IMR-90 (cell line): ENCODE results near the gene EDC4. TPM values are rescaled to one million over a fixed set of nuclear protein-coding genes. Genes with fewer than 3 reads are reported as not detected.
A peak's percentile ranks its signal among the peaks of the same experiment; 100 is the strongest.

Experiments
- ATAC-seq: fragments of 200-7000 bp; cut with Tn5 transposase; 2 replicates; pipeline ENCODE4 v1.9.1; 2020; ENCODE audit warnings: low read depth, mild to moderate bottlenecking, moderate library complexity
- BruUV-seq: library from RNA; stranded (reverse); fragments of 400-500 nt; replicated peaks from 2 replicates; lab custom pipeline; 2021; lab: Mats Ljungman, UMichigan
- CTCF ChIA-PET: fragments of 300-600 bp; formaldehyde crosslinking; extraction: SDS; loops from one replicate; lab custom pipeline; 2021; ENCODE audit warnings: antibody characterized with exemption; lab: Yijun Ruan, JAX
- POLR2A ChIA-PET: fragments of 300-600 bp; sonication (Branson Sonifier 250); formaldehyde crosslinking; loops from one replicate; lab custom pipeline; 2022; ENCODE audit warnings: antibody characterized with exemption; ENCODE audit not compliant: unreplicated experiment; lab: Charles Lee
- DNase-seq: peaks from one replicate; pipeline ENCODE4 v3.0.0; 2013
- H2AFZ ChIP-seq: replicated peaks from 2 replicates; pipeline ENCODE3; 2013; ENCODE audit warnings: low read length, mild to moderate bottlenecking; ENCODE audit not compliant: poor library complexity
- H2AK5ac ChIP-seq: 2 replicates; pipeline ENCODE4 v1.6.1; 2013; ENCODE audit warnings: low read depth, low read length, inconsistent platforms
- H2AK9ac ChIP-seq: replicated peaks from 2 replicates; pipeline ENCODE3; 2013; ENCODE audit warnings: mild to moderate bottlenecking, low read depth, low read length, moderate library complexity; ENCODE audit not compliant: poor library complexity
- H2BK120ac ChIP-seq: 2 replicates; pipeline ENCODE4 v1.6.1; 2013; ENCODE audit warnings: low read depth, low read length, inconsistent platforms
- H2BK15ac ChIP-seq: 3 replicates; pipeline ENCODE4 v1.6.1; 2013; ENCODE audit warnings: low read depth, low read length, inconsistent platforms
- H2BK20ac ChIP-seq: 2 replicates; pipeline ENCODE4 v1.6.1; 2013; ENCODE audit warnings: low read depth, mild to moderate bottlenecking, inconsistent platforms, low read length, moderate library complexity
- H2BK5ac ChIP-seq: 2 replicates; pipeline ENCODE4 v1.6.1; 2013; ENCODE audit warnings: mild to moderate bottlenecking, low read depth, low read length, inconsistent platforms; ENCODE audit not compliant: poor library complexity, severe bottlenecking
- H3K14ac ChIP-seq: replicated peaks from 2 replicates; pipeline ENCODE4 v1.6.1; 2013; ENCODE audit warnings: low read depth, low read length, inconsistent platforms
- H3K18ac ChIP-seq: 2 replicates; pipeline ENCODE4 v1.6.1; 2013; ENCODE audit warnings: low read depth, low read length, control low read depth
- H3K23ac ChIP-seq: 2 replicates; pipeline ENCODE4 v1.6.1; 2013; ENCODE audit warnings: low read depth, low read length, inconsistent platforms
- H3K27ac ChIP-seq: 2 replicates; pipeline ENCODE4 v1.5.1; 2013; ENCODE audit warnings: mild to moderate bottlenecking, control low read depth, low read length; ENCODE audit not compliant: insufficient read depth
- H3K27me3 ChIP-seq: 2 replicates; pipeline ENCODE4 v1.6.1; 2013; ENCODE audit warnings: low read length; ENCODE audit not compliant: control insufficient read depth, insufficient read depth
- H3K36me3 ChIP-seq: 2 replicates; pipeline ENCODE4 v1.6.1; 2013; ENCODE audit warnings: low read length, mixed read lengths; ENCODE audit not compliant: control insufficient read depth, insufficient read depth
- H3K4ac ChIP-seq: 2 replicates; pipeline ENCODE4 v1.6.1; 2013; ENCODE audit warnings: low read depth, low read length, inconsistent platforms
- H3K4me1 ChIP-seq: 2 replicates; pipeline ENCODE4 v1.6.1; 2013; ENCODE audit warnings: low read length, mixed read lengths; ENCODE audit not compliant: control insufficient read depth, insufficient read depth
- H3K4me2 ChIP-seq: 2 replicates; pipeline ENCODE4 v1.6.1; 2013; ENCODE audit warnings: low read depth, mild to moderate bottlenecking, control low read depth, low read length, moderate library complexity
- H3K4me3 ChIP-seq: 2 replicates; pipeline ENCODE4 v1.5.1; 2013; ENCODE audit warnings: low read depth, mild to moderate bottlenecking, control low read depth, low read length, moderate library complexity; ENCODE audit not compliant: insufficient read depth
- H3K56ac ChIP-seq: 2 replicates; pipeline ENCODE4 v1.6.1; 2013; ENCODE audit warnings: low read length, inconsistent platforms; ENCODE audit not compliant: insufficient read depth; ENCODE audit errors: extremely low read depth
- H3K79me1 ChIP-seq, 2 experiments: 2 replicates each; pipeline ENCODE4 v1.6.1; 2013; ENCODE audit warnings: low read length in 2 of 2, inconsistent platforms in 1 of 2, low read depth in 1 of 2
- H3K9ac ChIP-seq: 2 replicates; pipeline ENCODE4 v1.6.1; 2013; ENCODE audit warnings: low read depth, low read length, control low read depth
- H3K9me1 ChIP-seq: 2 replicates; pipeline ENCODE4 v1.6.1; 2013; ENCODE audit warnings: low read length, inconsistent platforms; ENCODE audit not compliant: insufficient read depth
- H3K9me3 ChIP-seq: 2 replicates; pipeline ENCODE4 v1.6.1; 2013; ENCODE audit warnings: low read length; ENCODE audit not compliant: control insufficient read depth, insufficient read depth
- H4K20me1 ChIP-seq: 2 replicates; pipeline ENCODE4 v1.6.1; 2013; ENCODE audit warnings: low read length, inconsistent platforms; ENCODE audit not compliant: insufficient read depth
- H4K5ac ChIP-seq: 2 replicates; pipeline ENCODE4 v1.6.1; 2013; ENCODE audit warnings: mild to moderate bottlenecking, low read depth, low read length, control low read depth
- H4K8ac ChIP-seq, 2 experiments: 2 replicates each; pipeline ENCODE4 v1.6.1; 2013; ENCODE audit warnings: low read depth in 2 of 2, low read length in 2 of 2, control low read depth in 1 of 2, inconsistent platforms in 1 of 2
- H4K91ac ChIP-seq: 2 replicates; pipeline ENCODE4 v1.6.1; 2013; ENCODE audit warnings: low read depth, low read length, inconsistent platforms; ENCODE audit not compliant: insufficient read depth
- BHLHE40 ChIP-seq: fragments of 150-350 bp; IDR thresholded peaks from 2 replicates; pipeline ENCODE4 v1.6.1; 2016; ENCODE audit warnings: mild to moderate bottlenecking, low read depth, low read length
- CEBPB ChIP-seq: IDR thresholded peaks from 2 replicates; pipeline ENCODE4 v1.6.1; 2012; ENCODE audit warnings: low read depth, low read length, improper control_type of control experiment
- CTCF ChIP-seq: conservative IDR thresholded peaks from 2 replicates; pipeline ENCODE4 v1.5.1; 2012; ENCODE audit warnings: mild to moderate bottlenecking, low read depth, low read length, improper control_type of control experiment
- FOS ChIP-seq: fragments of 150-350 bp; IDR thresholded peaks from 2 replicates; pipeline ENCODE4 v1.6.1; 2016; ENCODE audit warnings: low read depth, low read length
- MAFK ChIP-seq: IDR thresholded peaks from 2 replicates; pipeline ENCODE4 v1.6.1; 2012; ENCODE audit warnings: low read depth, low read length, improper control_type of control experiment
- MAZ ChIP-seq: IDR thresholded peaks from 2 replicates; pipeline ENCODE4 v1.6.1; 2012; ENCODE audit warnings: low read depth, mild to moderate bottlenecking, low read length, improper control_type of control experiment, moderate library complexity, borderline replicate concordance
- MXI1 ChIP-seq: IDR thresholded peaks from 2 replicates; pipeline ENCODE4 v1.6.1; 2012; ENCODE audit warnings: low read depth, mild to moderate bottlenecking, low read length, moderate library complexity, borderline replicate concordance
- NFE2L2 ChIP-seq: fragments of 150-350 bp; IDR thresholded peaks from 2 replicates; pipeline ENCODE4 v1.6.1; 2016; ENCODE audit warnings: low read depth, mild to moderate bottlenecking, low read length
- POLR2A ChIP-seq: IDR thresholded peaks from 2 replicates; pipeline ENCODE4 v1.6.1; 2012; ENCODE audit warnings: mild to moderate bottlenecking, low read depth, low read length
- RFX5 ChIP-seq: IDR thresholded peaks from 2 replicates; pipeline ENCODE4 v1.8.0; 2012; ENCODE audit warnings: low read depth, mild to moderate bottlenecking, low read length, moderate library complexity
- SMC3 ChIP-seq: fragments of 150-350 bp; IDR thresholded peaks from 2 replicates; pipeline ENCODE4 v1.6.1; 2016; ENCODE audit warnings: low read depth, mild to moderate bottlenecking, antibody characterized with exemption, low read length, moderate library complexity
- USF2 ChIP-seq: fragments of 150-350 bp; IDR thresholded peaks from 2 replicates; pipeline ENCODE4 v1.6.1; 2017; ENCODE audit warnings: mild to moderate bottlenecking, antibody characterized with exemption, low read length, low read depth
- WGBS, 2 experiments: methylation state at CpG; one replicate each; pipeline versions ENCODE4 v1.1.5 to v1.1.7; 2013; ENCODE audit warnings: missing lambda C conversion rate in 2 of 2; ENCODE audit not compliant: insufficient read length in 1 of 2; ENCODE audit errors: extremely low coverage in 2 of 2; 5-methylcytosine and 5-hydroxymethylcytosine counted together
- dilution Hi-C: fragments of 300-500 bp; cut with HindIII; formaldehyde crosslinking; loops from one replicate; pipeline ENCODE4 v1.14.3; 2018; ENCODE audit warnings: low sequenced_read_pairs; ENCODE audit not compliant: unreplicated experiment
- in situ Hi-C: fragments of 300-500 bp; cut with MboI; formaldehyde crosslinking; loops from 3 replicates; pipeline ENCODE4 v1.14.3; 2019; ENCODE audit warnings: low sequenced_read_pairs, inconsistent platforms, mixed read lengths
- intact Hi-C: fragments of 100-400 bp; cut with micrococcal nuclease; formaldehyde crosslinking; loops from 2 replicates; pipeline ENCODE4 v1.10.0; 2022
- polyA plus RNA-seq, 3 experiments: library from polyadenylated mRNA; depleted of rRNA; stranded (reverse); fragments of >200 nt; gene quantifications; 2 replicates each; pipeline ENCODE4 v1.2.3, GENCODE V29; 2012; ENCODE audit warnings: low replicate concordance in 1 of 3
- total RNA-seq: library from RNA; depleted of rRNA; stranded (reverse); fragments of >200 nt; gene quantifications from 2 replicates; pipeline ENCODE4 v1.2.3, GENCODE V29; 2012

Gene EDC4
- total and polyA plus RNA-seq, 2 of the 4 experiments (the other 2 are of a cell fraction): 33.2 to 64.0 TPM

GRCh38 chr16:67892899-67893742 lies 20.3 kb downstream of the EDC4 start, which contains the start of gene PSKH1:
TSS of gene PSKH1 (plus strand) at chr16:67893254. CDS start at chr16:67908750, 15,496 bp downstream.
- Histone ChIP-seq H3K4me3 (peak within 1 kb of the TSS; percentile 100), H3K18ac (no peak within 1 kb of the TSS), H4K8ac (peak within 1 kb of the TSS; percentile 97), H4K20me1 (peaks cover 23% of the 10 kb centered on the region), H3K4ac (peak within 1 kb of the TSS; percentile 88), H3K9me1 (0 out of 2 replicates have a peak, but pooled peaks cover 12% of the 10 kb centered on the region), H3K9me3 (no peaks in the 10 kb centered on the region), H2AK5ac (peak within 1 kb of the TSS; percentile 56), H3K27ac (peak within 1 kb of the TSS; percentile 89), H3K27me3 (no peaks in the 10 kb centered on the region), H3K23ac (peak within 1 kb of the TSS; percentile 63), H2AFZ (peak within 1 kb of the TSS; percentile 99), H2BK5ac (peak within 1 kb of the TSS; percentile 74), H2BK120ac (0 out of 2 replicates have a peak within 1 kb of the TSS, but pooled peaks have one; percentile 27), H3K4me2 (peak within 1 kb of the TSS; percentile 95), H2BK15ac (no peak within 1 kb of the TSS; the same call in 2 of the 3 replicates), H3K4me1 (peaks cover 9% of the 10 kb centered on the region), H3K36me3 (no peaks in the 10 kb centered on the region), H3K79me1 (peaks cover 10 to 46% of the 10 kb centered on the region in 2 experiments), H3K14ac (peak within 1 kb of the TSS; percentile 96), H3K9ac (peak within 1 kb of the TSS; percentile 96), H4K91ac (peak within 1 kb of the TSS; percentile 74), H3K56ac (peak within 1 kb of the TSS; percentile 74), H2BK20ac (no peak within 1 kb of the TSS), H4K5ac (peak within 1 kb of the TSS; percentile 93), H2AK9ac (peak within 1 kb of the TSS; percentile 98)
- ChIA-PET POLR2A (no interaction called here), CTCF (interaction anchor here (1.6 kb wide), 1 partner anchor 10 kb away, joined by 8 read pairs; no protein-coding TSS in a partner anchor)
- no TSS peak for BruUV-seq
- intact Hi-C loops (no loop called here), dilution Hi-C loops (no loop called here), in situ Hi-C loops (no loop called here)
- peak; percentile 91 for DNase-seq
- TF ChIP-seq POLR2A (peak; percentile 84), MAZ (peak; percentile 17; the same call in 1 of the 2 replicates), CEBPB (no peak), MAFK (no peak), FOS (no peak), CTCF (no peak), MXI1 (peak; percentile 50; the same call in 1 of the 2 replicates), USF2 (no peak), BHLHE40 (no peak), NFE2L2 (no peak), SMC3 (no peak), RFX5 (no peak)
- WGBS, 2 experiments: 1% methylated on average over 66 of the region's 90 CpGs; no CpG with 5 or more reads in 1 of the 2 experiments
- peak; percentile 99 for ATAC-seq
